HepG2 (cell line): ENCODE data around the gene TCN1. TPM values are rescaled to one million over a fixed set of nuclear protein-coding genes. Genes with fewer than 3 reads are reported as not detected.

Source experiments
- ATAC-seq: fragments of 200-7000 bp; cut with Tn5 transposase; 3 replicates; pipeline ENCODE4 v1.9.1; 2020; ENCODE audit warnings: mild to moderate bottlenecking, moderate library complexity
- BruUV-seq: library from RNA; stranded (reverse); fragments of 400-500 nt; replicated peaks from 2 replicates; lab custom pipeline; 2021; lab: Mats Ljungman, UMichigan
- CTCF ChIA-PET: fragments of 300-600 bp; formaldehyde crosslinking; extraction: SDS; loops from one replicate; lab custom pipeline; 2021; ENCODE audit warnings: low total read pairs, inconsistent platforms, low intra/inter-chr PET ratio; lab: Yijun Ruan, JAX
- POLR2A ChIA-PET: fragments of 350-600 bp; sonication (Branson Sonifier 250); formaldehyde crosslinking; loops from one replicate; lab custom pipeline; 2020; ENCODE audit warnings: antibody characterized with exemption, inconsistent platforms; lab: Yijun Ruan, JAX
- DNase-seq: peaks from one replicate; pipeline ENCODE4 v3.0.0-alpha.2; 2015; ENCODE audit warnings: low spot score
- FAIRE-seq: peaks from 3 replicates; lab custom pipeline; 2011; peaks lifted over from hg19 to GRCh38; lab: Jason Lieb, UNC
- H2AFZ ChIP-seq: one replicate; pipeline ENCODE4 v1.6.1; 2011; ENCODE audit warnings: low read length, inconsistent platforms
- H3K27ac ChIP-seq: fragments of 300-600 bp; 3 replicates; pipeline ENCODE4 v1.8.0; 2011; ENCODE audit warnings: mixed run types, mild to moderate bottlenecking, mixed read lengths, low read length, inconsistent platforms; ENCODE audit not compliant: insufficient read depth; ENCODE audit errors: extremely low read length
- H3K27me3 ChIP-seq, 2 experiments: fragments of 200-600 bp in 1 of 2; 2 replicates in 1 of 2; 3 replicates in 1 of 2; pipeline versions ENCODE4 v1.6.0 to v1.8.0; 2011; ENCODE audit warnings: low read length in 2 of 2, mild to moderate bottlenecking in 2 of 2, moderate library complexity in 2 of 2, inconsistent platforms in 1 of 2; ENCODE audit not compliant: insufficient read depth in 2 of 2, control insufficient read depth in 1 of 2
- H3K36me3 ChIP-seq, 2 experiments: fragments of 200-600 bp in 1 of 2; replicated peaks in 1 of 2; 2 replicates in 1 of 2; 3 replicates in 1 of 2; pipeline versions ENCODE4 v1.5.1 to v1.8.0; 2011; ENCODE audit warnings: low read length in 2 of 2, inconsistent platforms in 1 of 2; ENCODE audit not compliant: insufficient read depth in 2 of 2, control insufficient read depth in 1 of 2
- H3K4me1 ChIP-seq: 2 replicates; pipeline ENCODE4 v1.5.1; 2012; ENCODE audit warnings: low read length, inconsistent platforms; ENCODE audit not compliant: insufficient read depth
- H3K4me2 ChIP-seq: 2 replicates; pipeline ENCODE4 v1.6.0; 2011; ENCODE audit warnings: low read depth, low read length, inconsistent platforms
- H3K4me3 ChIP-seq, 3 experiments: fragments of 200-600 bp in 1 of 3; sonication (generic), shearing (Covaris generic) in 1 of 3; replicated peaks in 1 of 3; 2 replicates each; pipeline ENCODE4 v1.5.1; 2011 to 2016; ENCODE audit warnings: low read length in 3 of 3, inconsistent platforms in 2 of 3, low read depth in 2 of 3, mild to moderate bottlenecking in 2 of 3, control low read depth in 1 of 3, mixed read lengths in 1 of 3; ENCODE audit not compliant: insufficient read depth in 1 of 3
- H3K79me2 ChIP-seq: one replicate; pipeline ENCODE4 v1.6.1; 2011; ENCODE audit warnings: low read length, inconsistent platforms; ENCODE audit not compliant: insufficient read depth
- H3K9ac ChIP-seq: 2 replicates; pipeline ENCODE4 v1.6.0; 2011; ENCODE audit warnings: mild to moderate bottlenecking, low read depth, low read length, inconsistent platforms; ENCODE audit not compliant: insufficient read depth
- H3K9me3 ChIP-seq: 2 replicates; pipeline ENCODE4 v1.5.1; 2012; ENCODE audit warnings: mild to moderate bottlenecking, low read length
- H4K20me1 ChIP-seq: 2 replicates; pipeline ENCODE4 v1.6.0; 2011; ENCODE audit warnings: inconsistent platforms, mild to moderate bottlenecking, low read length, moderate library complexity; ENCODE audit not compliant: insufficient read depth
- CBX1 ChIP-seq: IDR thresholded peaks from one replicate; pipeline ENCODE4 v1.6.1; 2016; ENCODE audit warnings: antibody characterized with exemption, low read depth
- FOXM1 ChIP-seq: sonication (generic); formaldehyde crosslinking; IDR thresholded peaks from 2 replicates; pipeline ENCODE4 v1.5.0; 2020; ENCODE audit warnings: missing genetic modification reagents
- GTF3A ChIP-seq: sonication (generic); formaldehyde crosslinking; conservative IDR thresholded peaks from 2 replicates; pipeline ENCODE4 v1.4.0; 2020; ENCODE audit warnings: mild to moderate bottlenecking, missing genetic modification reagents
- HOXA5 ChIP-seq: sonication (generic); formaldehyde crosslinking; IDR thresholded peaks from 2 replicates; pipeline ENCODE4 v1.4.0; 2020; ENCODE audit warnings: missing genetic modification reagents
- RBFOX2 ChIP-seq: fragments of 200-400 bp; formaldehyde crosslinking; IDR thresholded peaks from 2 replicates; pipeline ENCODE4 v1.6.1; 2017; ENCODE audit warnings: low read depth, mild to moderate bottlenecking, low read length
- SALL2 ChIP-seq: sonication (generic); formaldehyde crosslinking; IDR thresholded peaks from 2 replicates; pipeline ENCODE4 v1.8.1; 2023; ENCODE audit warnings: mild to moderate bottlenecking, missing genetic modification reagents, inconsistent platforms
- ZC3H4 ChIP-seq: sonication (generic); formaldehyde crosslinking; IDR thresholded peaks from 2 replicates; pipeline ENCODE4 v1.4.0; 2020; ENCODE audit warnings: missing genetic modification reagents, borderline replicate concordance
- ZNF589 ChIP-seq: sonication (generic); formaldehyde crosslinking; conservative IDR thresholded peaks from 2 replicates; pipeline ENCODE4 v1.8.0; 2022; ENCODE audit warnings: mild to moderate bottlenecking, moderate library complexity, missing genetic modification reagents
- ZNF775 ChIP-seq: sonication (generic); formaldehyde crosslinking; IDR thresholded peaks from 2 replicates; pipeline ENCODE4 v1.4.0; 2020; ENCODE audit warnings: missing genetic modification reagents, mild to moderate bottlenecking, moderate library complexity, borderline replicate concordance
- ZNF790 ChIP-seq: sonication (generic); formaldehyde crosslinking; IDR thresholded peaks from 2 replicates; pipeline ENCODE4 v1.8.0; 2022; ENCODE audit warnings: missing genetic modification reagents, mild to moderate bottlenecking, borderline replicate concordance
- ZNF792 ChIP-seq: IDR thresholded peaks from 2 replicates; pipeline ENCODE4 v1.6.1; 2016
- in situ Hi-C: cut with HindIII; loops from 2 replicates; pipeline ENCODE4 v1.10.0; 2017; ENCODE audit warnings: low pct_unique_long_range_greater_than_20kb; ENCODE audit not compliant: extremely low pct_ligation_motif_present
- intact Hi-C: fragments of 100-400 bp; cut with micrococcal nuclease; formaldehyde crosslinking; loops from one replicate; pipeline ENCODE4 v1.10.0; 2022; ENCODE audit not compliant: unreplicated experiment
- polyA plus RNA-seq, 8 experiments: library from polyadenylated mRNA; depleted of rRNA in 3 of 8; stranded (reverse) in 7 of 8; unstranded in 1 of 8; fragments of >200 nt; fragmentation: Illumina TruSeq in 4 of 8; extraction: Trizol in 4 of 8; gene quantifications; 2 replicates each; pipeline versions ENCODE4 v1.2.1 to v1.2.3, GENCODE V29; 2011 to 2016; ENCODE audit warnings: low read depth in 4 of 8, missing spikeins in 1 of 8, mixed read lengths in 1 of 8; ENCODE audit not compliant: insufficient read depth in 1 of 8
- total RNA-seq, 5 experiments: library from RNA; depleted of rRNA; stranded (reverse); fragments of >200 nt; fragmentation: Illumina TruSeq; extraction: Trizol; gene quantifications; 2 replicates each; pipeline ENCODE4 v1.2.3, GENCODE V29; 2016; ENCODE audit warnings: low read depth in 1 of 5
- TF ChIP-seq, protein P1 (sequence below): sonication (generic); formaldehyde crosslinking; IDR thresholded peaks from 2 replicates; pipeline ENCODE4 v1.4.0; 2020; ENCODE audit warnings: mild to moderate bottlenecking, low read depth, missing genetic modification reagents

TCN1 gene
- total and polyA plus RNA-seq, 2 of the 13 experiments (the other 11 are each of a cell fraction or from before 2014, with no cell fraction given): not detected

GRCh38 chr11:59877784-59878183, 11.5 kb upstream of the TCN1 start:
- in situ Hi-C loops (no loop called here), intact Hi-C loops (no loop called here)
- H3K36me3 ChIP-seq: no peaks in the 10 kb centered on the region
- no peaks in the 10 kb centered on the region for H4K20me1 ChIP-seq
- no peak overlapping the region for H2AFZ ChIP-seq
- H3K9ac ChIP-seq: no peak overlapping the region
- ATAC-seq (no peak), DNase-seq (no peak), FAIRE-seq (no peak)
- ChIA-PET CTCF (no interaction called here), POLR2A (no interaction called here)
- TF ChIP-seq ZNF790 (CRISPR knock-in tag): no peak
- TF ChIP-seq GTF3A (CRISPR knock-in tag): no peak
- no peak for TF ChIP-seq FOXM1 (CRISPR knock-in tag)
- TF ChIP-seq, protein P1, sequence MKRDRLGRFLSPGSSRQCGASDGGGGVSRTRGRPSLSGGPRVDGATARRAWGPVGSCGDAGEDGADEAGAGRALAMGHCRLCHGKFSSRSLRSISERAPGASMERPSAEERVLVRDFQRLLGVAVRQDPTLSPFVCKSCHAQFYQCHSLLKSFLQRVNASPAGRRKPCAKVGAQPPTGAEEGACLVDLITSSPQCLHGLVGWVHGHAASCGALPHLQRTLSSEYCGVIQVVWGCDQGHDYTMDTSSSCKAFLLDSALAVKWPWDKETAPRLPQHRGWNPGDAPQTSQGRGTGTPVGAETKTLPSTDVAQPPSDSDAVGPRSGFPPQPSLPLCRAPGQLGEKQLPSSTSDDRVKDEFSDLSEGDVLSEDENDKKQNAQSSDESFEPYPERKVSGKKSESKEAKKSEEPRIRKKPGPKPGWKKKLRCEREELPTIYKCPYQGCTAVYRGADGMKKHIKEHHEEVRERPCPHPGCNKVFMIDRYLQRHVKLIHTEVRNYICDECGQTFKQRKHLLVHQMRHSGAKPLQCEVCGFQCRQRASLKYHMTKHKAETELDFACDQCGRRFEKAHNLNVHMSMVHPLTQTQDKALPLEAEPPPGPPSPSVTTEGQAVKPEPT (CRISPR knock-in tag): no peak
- TF ChIP-seq ZNF589 (CRISPR knock-in tag): no peak
- TF ChIP-seq ZNF775: no peak
- TF ChIP-seq SALL2 (CRISPR knock-in tag): no peak
- no peak for TF ChIP-seq RBFOX2
- TF ChIP-seq HOXA5 (CRISPR knock-in tag): no peak
- TF ChIP-seq ZNF792 (CRISPR knock-in tag): no peak
- no peak for TF ChIP-seq ZC3H4
- no peak for TF ChIP-seq CBX1
- peaks cover 10% of the 10 kb centered on the region for H3K4me1 ChIP-seq
- H3K27ac ChIP-seq: no peak overlapping the region
- no peaks in the 10 kb centered on the region for H3K79me2 ChIP-seq
- BruUV-seq: no TSS peak
- no peaks in the 10 kb centered on the region for H3K9me3 ChIP-seq
- no peaks in the 10 kb centered on the region for H3K27me3 ChIP-seq
- no peak overlapping the region for H3K4me3 ChIP-seq
- H3K4me2 ChIP-seq: no peak overlapping the region
